NCI-H2196 (cell line): ENCODE measurements around the gene RAB12.
A peak's percentile ranks its signal among the peaks of the same experiment; 100 is the strongest.
"Not testable (repeated sequence)": the region's sequence is repeated elsewhere in the genome, so short reads cannot be mapped to it uniquely, and the experiment has no call there.

ENCODE experiments used
- DNase-seq: peaks from one replicate; lab custom pipeline; 2025; ENCODE audit not compliant: unreplicated experiment; lab: John Stamatoyannopoulos, UW

The RAB12 gene

GRCh38 chr18:8611916-8612576 lies 2.8 kb downstream of the RAB12 start:
- no peak for DNase-seq

GRCh38 chr18:8614875-8615274 lies 5.6 kb downstream of the RAB12 start:
- DNase-seq, result no peak

GRCh38 chr18:8615397-8616027 lies 6.3 kb downstream of the RAB12 start:
- peak; percentile 72 for DNase-seq

GRCh38 chr18:8616028-8616401 lies 6.8 kb downstream of the RAB12 start:
- DNase-seq, result no peak

- DNase-seq, result no peak
Measured at GRCh38 chr18:8617907-8618306, 8.7 kb downstream of the RAB12 start.

GRCh38 chr18:8619041-8619440 lies 9.8 kb downstream of the RAB12 start:
- DNase-seq, result no peak

GRCh38 chr18:8619835-8620577 lies 10.8 kb downstream of the RAB12 start:
- DNase-seq, result no peak

GRCh38 chr18:8620845-8621244 lies 11.6 kb downstream of the RAB12 start:
- no peak for DNase-seq

GRCh38 chr18:8622625-8623024 lies 13.4 kb downstream of the RAB12 start:
- not testable (repeated sequence) for DNase-seq

- DNase-seq, result peak; percentile 41
Measured at GRCh38 chr18:8623549-8624106, 14.4 kb downstream of the RAB12 start.

GRCh38 chr18:8625461-8626092 lies 16.3 kb downstream of the RAB12 start:
- DNase-seq, result peak; percentile 69

GRCh38 chr18:8626414-8627106 lies 17.3 kb downstream of the RAB12 start:
- DNase-seq, result no peak

GRCh38 chr18:8627107-8627472 lies 17.9 kb downstream of the RAB12 start:
- DNase-seq, result no peak

- no peak for DNase-seq
Measured at GRCh38 chr18:8627540-8627939, 18.3 kb downstream of the RAB12 start.

- DNase-seq, result no peak
Measured at GRCh38 chr18:8629602-8630001, 20.4 kb downstream of the RAB12 start.

- DNase-seq, result no peak
Measured at GRCh38 chr18:8630546-8630945, 21.3 kb downstream of the RAB12 start.

GRCh38 chr18:8631265-8631664 lies 22.0 kb downstream of the RAB12 start:
- no peak for DNase-seq

GRCh38 chr18:8632386-8632785 lies 23.1 kb downstream of the RAB12 start:
- no peak for DNase-seq

GRCh38 chr18:8634508-8634907 lies 25.3 kb downstream of the RAB12 start:
- no peak for DNase-seq

GRCh38 chr18:8635087-8635486 lies 25.9 kb downstream of the RAB12 start:
- DNase-seq, result no peak

GRCh38 chr18:8639762-8640161 lies 30.5 kb downstream of the RAB12 start:
- no peak for DNase-seq
